Measurements from ENCODE around the gene DYRK1A.

The DYRK1A gene

DNA sequence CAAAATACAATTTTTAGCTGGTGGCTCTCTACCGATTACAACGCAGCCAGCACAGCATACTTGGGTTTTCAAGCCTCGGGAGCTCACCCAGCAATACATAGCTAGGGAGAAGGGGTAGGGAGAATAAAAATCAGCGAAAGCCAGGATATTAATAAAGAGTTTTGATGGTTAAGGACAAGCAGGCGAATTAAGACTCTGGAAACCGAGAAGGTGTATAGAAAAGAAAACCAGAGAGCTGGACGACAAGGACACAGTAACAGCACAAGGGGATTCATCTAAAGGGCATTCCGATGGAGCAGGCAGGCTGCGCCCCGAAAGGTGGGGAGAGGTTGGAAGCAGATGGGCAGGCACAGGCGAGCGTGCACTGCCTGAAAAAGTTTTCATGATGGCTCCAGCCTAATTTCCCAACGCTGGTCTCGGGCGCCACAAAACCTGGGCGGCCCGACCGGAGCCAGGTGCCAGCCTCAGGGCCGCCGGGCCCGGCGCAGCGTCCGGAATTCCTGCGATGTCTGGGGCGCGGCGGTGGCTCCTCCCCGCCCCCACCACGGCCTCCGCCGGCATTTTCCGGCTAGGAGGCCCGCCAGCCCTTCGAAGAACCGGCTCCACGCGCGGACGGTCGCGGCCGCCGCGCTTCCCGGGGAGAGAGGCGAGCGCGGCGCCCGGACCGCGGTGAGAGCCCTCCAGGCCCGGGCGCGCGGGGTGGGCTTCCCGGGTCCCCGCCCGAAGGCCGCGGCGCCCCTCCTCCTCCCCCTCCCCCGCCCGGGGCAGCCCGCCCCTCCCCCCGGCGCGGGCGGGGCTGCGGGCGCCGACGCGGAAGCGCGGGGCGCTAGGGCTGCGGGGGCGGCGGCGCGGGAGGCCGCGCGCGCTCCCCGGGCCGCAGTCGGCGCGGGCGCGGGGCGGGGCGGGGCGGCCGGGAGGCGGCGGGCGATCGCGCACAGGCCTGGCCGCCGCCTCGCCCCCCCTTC, 774 bp upstream of the DYRK1A start:
- peak; percentile 63 for DNase-seq (ENCODE audit: low read depth)

- DNase-seq (ENCODE audit: low read depth): peak; percentile 19
Observed at GRCh38 chr21:37367336-37367702, 746 bp downstream of the DYRK1A start.

- DNase-seq (ENCODE audit: low read depth): peak; percentile 52
Observed at GRCh38 chr21:37367703-37368540, 1.3 kb downstream of the DYRK1A start.

GRCh38 chr21:37368541-37369279, 2.1 kb downstream of the DYRK1A start:
- DNase-seq (ENCODE audit: low read depth): peak; percentile 84

DNA sequence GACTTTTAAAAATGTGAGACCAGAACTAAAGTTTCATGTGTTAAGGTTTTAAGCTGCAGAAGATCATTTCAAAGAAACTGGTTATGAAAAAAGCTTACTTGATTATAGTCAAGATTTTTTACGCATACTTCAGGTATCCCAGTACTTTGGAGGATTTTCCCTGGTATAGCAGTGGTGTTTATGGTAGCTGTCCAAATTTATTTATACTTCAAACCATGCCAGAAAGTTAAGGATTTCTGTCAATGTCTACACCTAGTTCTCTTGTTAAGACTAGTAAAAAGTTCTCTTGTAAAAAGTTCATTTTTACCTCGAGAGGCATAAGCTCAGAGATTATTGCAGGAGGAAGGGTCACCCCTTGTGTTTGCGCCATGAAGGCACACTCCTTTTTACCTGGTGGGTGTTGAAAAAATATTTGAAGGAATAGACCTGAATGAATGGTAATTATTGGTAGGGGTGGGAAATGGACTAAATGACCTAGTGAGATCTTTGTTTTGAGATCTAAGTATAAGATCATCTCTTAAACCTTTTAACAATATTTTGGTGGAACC, 2.8 kb downstream of the DYRK1A start:
- DNase-seq (ENCODE audit: low read depth): no peak

GRCh38 chr21:37370152-37371040, 3.8 kb downstream of the DYRK1A start:
- DNase-seq (ENCODE audit: low read depth): peak; percentile 81

GRCh38 chr21:37371041-37371397, 4.4 kb downstream of the DYRK1A start:
- no peak for DNase-seq (ENCODE audit: low read depth)

- no peak for DNase-seq (ENCODE audit: low read depth)
Observed at GRCh38 chr21:37372127-37372731, 5.7 kb downstream of the DYRK1A start.

- DNase-seq (ENCODE audit: low read depth): no peak
Observed at GRCh38 chr21:37372951-37373350, 6.4 kb downstream of the DYRK1A start.

DNA sequence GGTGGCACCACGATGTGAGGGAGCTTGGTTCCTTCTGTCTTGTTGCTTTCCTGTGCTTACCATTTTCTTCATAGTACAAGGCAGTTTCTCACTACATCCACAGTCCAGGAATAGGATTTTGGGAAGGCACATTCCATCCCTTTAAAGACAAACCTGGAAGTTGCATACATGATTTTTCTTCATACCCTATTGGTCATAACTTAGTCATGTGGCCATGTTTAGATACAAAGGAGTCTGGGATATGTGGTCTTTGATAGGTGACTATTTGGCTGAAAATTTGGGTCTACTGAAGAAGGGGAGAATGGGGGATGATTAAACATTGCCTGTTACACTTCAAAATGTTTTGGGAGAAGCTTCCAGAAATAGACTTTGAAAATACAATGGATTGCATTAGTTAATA, 7.0 kb downstream of the DYRK1A start:
- peak; percentile 54 for DNase-seq (ENCODE audit: low read depth)

GRCh38 chr21:37374027-37374426, 7.5 kb downstream of the DYRK1A start:
- peak; percentile 81 for DNase-seq (ENCODE audit: low read depth)

- DNase-seq (ENCODE audit: low read depth): no peak
Observed at GRCh38 chr21:37375866-37376574, 9.4 kb downstream of the DYRK1A start.

GRCh38 chr21:37378700-37379139, 12.1 kb downstream of the DYRK1A start:
- DNase-seq (ENCODE audit: low read depth): no peak

GRCh38 chr21:37380349-37381323, 14.1 kb downstream of the DYRK1A start:
- no peak for DNase-seq (ENCODE audit: low read depth)

- peak; percentile 10 for DNase-seq (ENCODE audit: low read depth)
Observed at GRCh38 chr21:37381883-37382585, 15.5 kb downstream of the DYRK1A start.

DNA sequence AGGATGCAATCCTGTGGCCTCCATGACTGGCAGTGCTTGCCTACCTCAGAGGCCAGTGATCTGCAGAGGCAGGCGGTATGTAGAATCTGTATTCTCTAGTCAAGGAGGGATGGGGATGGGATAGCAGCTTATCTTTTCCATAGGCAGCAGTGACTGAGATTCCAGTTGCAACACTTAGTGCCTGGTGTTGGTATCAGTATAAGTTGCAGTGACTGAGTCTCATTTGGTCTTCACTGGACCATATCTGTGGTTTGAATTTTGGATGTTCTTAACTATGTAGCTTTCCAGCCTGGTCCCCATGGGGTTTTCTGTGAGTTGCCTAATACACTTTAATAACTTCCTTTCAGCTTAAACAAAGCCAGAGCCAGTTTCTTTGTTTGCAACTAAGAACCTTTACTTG, 16.5 kb downstream of the DYRK1A start:
- no peak for DNase-seq (ENCODE audit: low read depth)

DNA sequence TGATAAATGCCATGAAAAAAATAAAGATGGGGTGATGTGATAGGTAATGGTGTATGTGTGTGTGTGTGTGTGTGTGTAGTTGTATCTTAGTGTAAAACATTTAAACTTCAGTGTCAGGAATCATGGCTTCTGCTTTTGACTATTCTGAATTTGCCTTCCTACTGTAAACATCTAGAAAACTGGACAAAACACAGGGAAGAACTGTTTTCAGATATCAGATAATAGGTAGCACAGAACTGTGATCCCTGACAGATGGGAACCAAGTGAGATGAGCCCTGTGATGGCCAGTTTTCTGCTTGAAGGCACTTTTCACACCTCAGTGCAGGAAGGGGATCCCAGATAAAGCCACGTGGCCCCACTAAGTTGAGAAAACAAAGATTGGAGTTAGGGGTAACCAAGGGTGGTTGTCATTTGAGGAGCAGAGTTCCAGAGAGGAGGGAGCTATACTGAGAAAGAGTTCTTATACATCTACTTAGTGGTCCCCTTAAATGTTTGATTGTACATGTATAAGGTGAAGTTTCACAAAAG, 17.3 kb downstream of the DYRK1A start:
- DNase-seq (ENCODE audit: low read depth): no peak

DNA sequence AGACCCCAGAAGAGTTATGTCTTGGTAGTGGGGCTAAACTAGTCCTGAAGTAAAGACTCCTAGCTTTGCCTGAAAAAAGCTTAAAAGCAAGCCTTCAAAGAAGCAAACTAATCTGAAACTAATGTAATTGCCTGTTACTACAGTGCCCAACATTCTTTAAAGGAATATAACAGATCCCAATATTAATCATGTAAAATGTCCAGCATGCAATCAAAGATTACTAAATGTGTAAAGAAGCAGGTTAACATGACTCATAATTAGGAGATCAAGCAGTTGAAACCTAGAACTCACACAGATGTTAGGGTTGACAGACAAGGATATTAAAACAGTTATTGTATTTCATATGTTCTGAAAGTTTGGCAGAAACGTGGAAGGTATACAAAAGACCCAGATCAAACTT, 17.8 kb downstream of the DYRK1A start:
- DNase-seq (ENCODE audit: low read depth): no peak

Data from ELR (cell line).